GM12872 (cell line): ENCODE data around the gene BMP15.

Experiments used
- CTCF ChIP-seq: IDR thresholded peaks from 3 replicates; pipeline ENCODE4 v1.5.1; 2011; ENCODE audit warnings: low read depth, mild to moderate bottlenecking, low read length, moderate library complexity; ENCODE audit not compliant: insufficient read depth

BMP15 gene

DNA sequence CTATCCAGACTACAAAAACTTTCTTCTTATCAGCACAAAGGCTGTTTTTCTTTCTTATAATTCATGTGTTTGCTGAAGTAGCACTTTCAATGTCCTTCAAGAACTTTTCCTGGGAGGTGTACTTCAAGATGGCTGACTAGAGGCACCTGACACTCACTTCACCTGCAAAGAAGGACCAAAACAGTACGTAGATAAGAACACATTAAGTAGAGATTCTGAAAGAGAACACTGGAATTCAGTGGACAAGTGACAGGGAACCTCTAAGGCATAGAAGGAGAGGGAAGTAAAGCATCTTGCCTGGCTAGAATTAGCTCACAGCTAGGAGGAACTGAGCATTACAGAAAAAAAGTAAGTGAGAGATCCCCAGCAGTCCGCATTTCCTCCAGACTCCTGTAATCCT lies 21.7 kb upstream of the BMP15 start:
- TF ChIP-seq CTCF = no peak

- no peak for TF ChIP-seq CTCF
Measured at GRCh38 chrX:50889582-50889981, 21.0 kb upstream of the BMP15 start.

DNA sequence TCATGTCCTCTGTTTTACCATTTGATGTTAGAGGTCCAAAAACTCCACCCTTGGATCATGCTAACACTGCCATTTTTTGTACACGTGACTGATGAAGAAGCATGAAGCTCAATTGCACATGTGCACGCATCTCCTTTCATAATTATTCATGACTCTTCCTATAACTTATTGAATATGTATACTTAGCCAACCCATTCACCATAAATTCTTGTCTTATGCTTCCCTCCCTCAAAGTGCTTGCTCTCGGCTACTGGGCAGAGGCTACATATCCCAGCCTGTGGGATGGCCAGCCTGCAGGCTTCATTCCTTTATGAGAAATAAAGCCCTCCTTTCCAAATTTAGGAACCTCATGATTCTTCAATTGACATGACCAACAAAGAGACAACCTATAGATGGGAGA lies 17.5 kb upstream of the BMP15 start:
- no peak for TF ChIP-seq CTCF

- no peak for TF ChIP-seq CTCF
Measured at GRCh38 chrX:50893466-50893865, 17.1 kb upstream of the BMP15 start.

GRCh38 chrX:50905334-50905733 lies 5.2 kb upstream of the BMP15 start:
- peak; percentile 47 for TF ChIP-seq CTCF

GRCh38 chrX:50913520-50913919 lies 3.0 kb downstream of the BMP15 start:
- no peak for TF ChIP-seq CTCF

GRCh38 chrX:50920132-50920531 lies 9.6 kb downstream of the BMP15 start:
- TF ChIP-seq CTCF = no peak

DNA sequence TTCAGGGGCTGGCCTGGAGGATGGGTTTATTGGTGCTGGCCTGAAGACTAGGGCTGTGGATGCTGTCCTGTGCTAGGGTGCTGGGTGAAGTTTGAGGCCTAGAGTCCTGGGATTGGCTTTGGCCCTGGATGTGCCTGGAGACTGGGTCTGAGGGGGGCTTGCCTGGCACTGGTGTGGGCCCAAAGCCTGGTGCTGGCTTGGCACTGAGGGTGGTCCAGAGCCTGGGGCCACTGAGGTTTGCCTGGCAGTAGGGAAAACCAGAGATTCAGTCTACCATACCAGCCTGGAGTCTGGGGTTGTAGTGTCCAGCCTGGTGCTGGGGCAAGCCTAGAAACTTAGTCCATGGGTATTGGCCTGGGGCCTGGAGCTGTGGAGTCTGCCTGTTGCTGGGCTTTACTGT lies 16.6 kb downstream of the BMP15 start:
- TF ChIP-seq CTCF = no peak
